Body of pancreas (tissue), 4 donors: ENCODE measurements around the gene CES3.

Experiments used
- CTCF ChIP-seq, 7 experiments: fragments of 450-650 bp in 4 of 7; fragments of 200-600 bp in 3 of 7; sonication (generic) in 3 of 7; IDR thresholded peaks; one replicate each; pipeline ENCODE4 v1.5.1; 2016 to 2019; ENCODE audit warnings: antibody characterized with exemption in 7 of 7
- POLR2A ChIP-seq, 3 donors: fragments of 450-650 bp; IDR thresholded peaks; one replicate each; pipeline ENCODE4 v1.6.1; 2016; ENCODE audit warnings: antibody characterized with exemption in 3 of 3, mild to moderate bottlenecking in 2 of 3

- no peak for TF ChIP-seq CTCF (IDR thresholded peaks at IDR 0.05)
- TF ChIP-seq POLR2A (IDR thresholded peaks at IDR 0.05) = no peak
These were observed 9.9 kb upstream of the CES3 start for GRCh38 chr16:66950971-66951790.
